Stimulated activated CD4-positive, alpha-beta T cell treated with anti-CD3 and anti-CD28 coated beads, Interleukin-1b, Interleukin-23, amount 100 ng/mL, for 1 hour (primary cell): ENCODE measurements around the gene MCRIP1.

Experiments
- DNase-seq, 2 donors: peaks; one replicate each; pipeline ENCODE4 v3.0.0-alpha.2; 2020; ENCODE audit warnings: low read depth in 2 of 2

MCRIP1 gene

DNA sequence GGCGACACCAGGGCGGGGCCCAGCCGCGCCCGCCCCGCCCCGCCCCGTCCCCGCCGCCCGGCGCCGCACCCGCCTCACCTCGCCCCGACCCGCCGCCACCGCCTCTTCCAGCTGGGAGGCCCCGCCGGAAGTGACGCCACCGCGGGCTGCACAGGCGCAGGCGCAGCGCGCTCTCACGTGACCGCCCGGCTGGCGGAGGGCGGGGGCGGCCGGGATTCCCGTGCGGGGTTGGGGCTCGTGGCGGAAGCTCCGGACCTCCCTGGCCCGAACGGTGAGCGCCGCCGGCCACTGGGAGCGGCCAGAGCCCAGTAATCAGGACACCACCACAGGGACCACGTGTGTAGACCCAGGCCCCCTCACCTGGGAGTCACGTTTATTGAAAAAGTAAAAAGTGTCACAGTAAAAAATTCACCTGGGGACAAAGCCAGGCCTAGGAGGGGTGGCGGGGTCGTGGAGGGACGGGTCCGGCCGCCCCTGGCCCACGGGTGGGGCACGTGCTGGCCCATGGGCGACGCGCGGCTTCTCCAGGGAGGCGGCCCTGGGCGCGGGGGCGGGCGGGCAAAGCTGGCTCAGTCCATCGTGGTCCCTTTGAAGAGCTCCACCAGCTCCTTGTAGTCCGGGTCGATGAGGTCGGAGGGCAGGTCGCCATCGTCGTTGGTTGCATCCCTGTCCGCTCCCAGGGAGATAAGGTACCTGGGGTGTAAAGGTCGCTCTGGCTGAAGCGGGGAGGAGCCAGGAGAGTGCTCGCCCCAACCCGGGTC, at the start of gene MCRIP1:
MCRIP1 (minus strand) TSS at position 132 of the 761 bp plus-strand sequence. CDS start 8,785 bp downstream, outside the sequence.
- peak; percentile 88 to 91 for DNase-seq

GRCh38 chr17:81879121-81879520, 46.0 kb upstream of the MCRIP1 start:
- DNase-seq, result no peak

DNA sequence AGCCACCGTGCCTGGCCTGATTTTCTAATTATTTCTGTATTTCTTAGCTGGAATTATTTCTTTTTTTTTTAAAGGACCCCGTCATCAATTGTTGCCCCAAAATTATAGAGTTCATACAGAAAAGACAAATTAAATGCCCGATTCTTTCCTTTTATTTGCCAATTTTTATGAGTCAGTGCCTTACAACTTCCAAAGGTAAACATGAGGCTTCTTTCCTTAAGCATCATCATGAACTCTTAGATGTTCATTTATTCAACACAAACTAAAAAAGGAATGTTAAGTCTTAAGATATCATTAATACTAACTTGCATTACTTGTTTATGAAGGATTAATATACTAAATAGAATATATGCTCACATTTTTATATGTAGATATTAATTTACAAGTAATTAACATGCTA, 45.2 kb upstream of the MCRIP1 start:
- DNase-seq, result no peak

GRCh38 chr17:81877569-81877968, 44.5 kb upstream of the MCRIP1 start:
- DNase-seq, result no peak

DNA sequence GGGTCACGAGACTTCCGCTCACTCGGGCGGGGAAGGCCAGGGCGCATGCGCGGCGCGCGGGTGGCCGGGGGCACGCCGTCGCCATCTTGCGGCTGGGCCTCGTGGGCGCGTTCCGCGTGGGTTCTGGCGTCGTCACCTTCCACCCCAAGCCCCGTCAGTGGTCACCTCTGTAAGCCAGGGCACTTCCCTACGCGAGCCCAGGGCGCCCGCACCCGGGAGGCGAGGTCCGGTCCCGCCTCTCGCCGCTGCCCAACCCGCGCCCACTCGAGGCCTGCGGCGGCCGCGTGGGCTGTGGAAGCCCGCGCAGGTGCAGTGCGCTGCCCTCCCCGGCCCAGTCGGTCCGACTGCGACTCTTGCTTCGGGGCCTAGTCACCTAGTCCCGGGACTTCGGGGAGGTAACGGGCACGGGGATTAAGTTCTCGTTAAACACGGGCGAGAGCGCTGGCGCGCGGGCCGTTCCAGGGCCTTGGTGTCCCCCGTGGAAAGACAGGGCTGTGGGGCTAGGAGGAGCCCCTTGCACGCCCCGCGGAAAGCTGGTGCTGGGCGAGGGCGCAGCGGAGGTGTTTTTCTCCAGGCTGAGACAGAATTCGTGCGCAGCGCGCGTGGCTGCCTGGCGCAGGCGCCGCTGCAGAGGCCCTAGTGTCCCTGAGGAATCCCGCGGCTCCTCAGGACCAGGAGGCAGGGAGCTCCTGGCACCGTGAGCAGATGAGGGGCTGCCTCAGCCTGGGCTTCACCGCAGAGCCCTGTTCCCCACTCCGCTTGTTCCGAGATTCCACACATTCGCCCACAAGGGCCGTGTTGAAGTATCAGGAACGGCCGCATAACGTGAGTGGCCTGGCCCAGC, 38.5 kb upstream of the MCRIP1 start:
- peak; percentile 88 to 95 for DNase-seq

DNA sequence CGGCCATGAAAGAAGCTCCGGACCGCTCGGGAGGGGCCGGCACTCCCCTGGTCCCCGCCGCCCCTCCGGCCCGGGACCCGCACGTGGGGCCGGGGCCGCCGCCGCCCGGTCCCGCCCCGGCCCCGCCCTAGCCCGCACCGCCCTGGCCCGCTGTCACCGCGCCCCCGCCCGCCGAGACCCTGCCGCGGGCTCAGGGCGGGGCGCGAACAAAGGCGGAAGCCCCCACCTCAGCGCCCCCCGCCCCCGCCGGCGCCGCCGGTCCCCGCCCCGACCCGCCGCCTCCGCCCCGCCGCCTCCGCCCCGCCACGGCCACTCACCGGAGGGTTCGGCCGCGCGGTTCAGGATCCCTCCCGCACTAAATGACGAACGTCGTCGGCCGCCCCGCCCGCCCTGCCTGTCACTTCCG, 37.9 kb upstream of the MCRIP1 start, which contains the start of gene ARHGDIA:
ARHGDIA (minus strand) TSS at position 357 of the 406 bp plus-strand sequence. CDS start 1,407 bp downstream, outside the sequence.
- no peak for DNase-seq

DNA sequence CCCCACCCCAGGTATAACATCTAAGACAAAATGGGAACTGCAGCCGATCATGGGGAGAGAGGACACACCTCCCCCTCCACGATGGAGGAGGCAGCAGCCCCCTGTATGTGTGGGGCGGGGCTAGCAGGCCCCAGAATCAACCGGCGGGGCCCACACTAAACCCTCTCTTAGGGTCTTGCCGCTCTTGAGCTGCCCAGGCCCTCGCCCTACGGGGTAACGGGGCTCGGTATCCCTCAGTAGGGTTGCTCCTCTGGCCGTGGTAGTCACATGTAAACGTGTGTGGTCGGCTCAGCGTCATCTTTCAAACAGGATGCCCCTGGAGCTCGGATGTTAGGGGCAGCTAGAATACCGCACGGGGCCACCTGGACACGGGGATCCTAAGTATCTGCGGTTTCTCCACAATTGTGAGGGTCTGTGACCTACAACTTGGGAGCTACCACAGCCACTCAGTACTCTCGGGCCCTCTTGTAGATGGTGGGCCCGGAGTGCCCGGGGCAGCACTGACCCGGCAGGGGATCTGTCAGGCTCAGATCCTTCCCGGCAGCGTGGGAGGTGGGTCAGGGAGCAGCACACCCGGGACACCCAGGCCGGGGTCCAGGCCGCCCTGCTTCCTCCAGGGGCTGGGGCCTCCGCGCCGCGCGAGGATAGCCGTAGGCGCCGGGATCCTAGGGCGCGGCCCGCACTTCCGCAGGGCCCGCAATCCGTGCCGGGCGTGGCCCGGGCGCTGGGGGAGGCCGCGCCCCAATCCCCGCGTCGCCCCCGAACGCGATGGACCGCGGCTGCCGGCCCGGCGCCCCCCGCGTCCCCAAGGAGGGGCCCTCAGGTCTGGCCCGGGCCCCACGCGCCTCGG, 37.3 kb upstream of the MCRIP1 start:
- no peak for DNase-seq

DNA sequence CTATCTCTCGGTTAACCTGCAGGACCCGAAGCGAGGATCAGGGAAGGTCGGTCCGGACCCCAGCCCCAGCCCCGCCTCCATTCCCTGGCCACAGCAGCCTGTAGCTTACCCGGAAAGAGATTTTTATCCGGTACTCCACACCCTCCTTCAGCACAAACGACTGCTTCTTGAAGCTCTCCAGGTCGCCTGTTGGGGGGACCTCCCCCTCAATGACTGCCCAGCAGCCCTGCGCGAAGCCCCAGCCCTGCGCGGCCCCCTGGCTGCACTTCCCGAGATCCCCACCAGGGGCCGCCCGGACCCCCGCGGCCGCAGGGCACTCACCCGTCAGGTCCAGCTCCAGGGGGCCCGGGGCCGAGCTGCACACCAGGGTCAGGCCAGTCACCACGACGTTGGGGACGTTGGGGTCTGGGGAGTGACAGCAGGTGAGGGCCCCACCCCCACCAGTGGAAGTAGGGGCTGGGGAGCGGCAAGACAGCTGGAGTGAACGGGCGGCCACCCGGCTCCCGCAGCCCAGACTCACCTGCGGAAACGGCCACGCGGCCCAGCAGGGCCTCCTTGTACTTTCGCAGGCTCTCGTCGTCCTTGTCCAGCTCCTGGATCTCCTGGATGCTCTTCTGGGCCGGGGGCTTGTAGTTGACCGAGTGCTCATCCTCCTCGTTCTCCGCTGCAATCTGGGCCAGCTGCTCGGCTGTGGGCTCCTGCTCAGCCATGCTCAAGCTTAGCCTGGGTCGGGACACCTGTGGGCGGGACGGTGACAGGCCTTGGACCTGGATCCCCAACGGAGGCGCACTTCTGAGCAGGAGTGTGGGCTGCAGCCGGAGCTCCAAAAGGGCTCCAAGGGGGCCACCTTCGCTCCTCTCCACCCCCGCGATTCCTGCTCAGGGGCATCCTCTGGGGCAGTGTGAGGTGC, 36.4 kb upstream of the MCRIP1 start:
- DNase-seq, result no peak

DNA sequence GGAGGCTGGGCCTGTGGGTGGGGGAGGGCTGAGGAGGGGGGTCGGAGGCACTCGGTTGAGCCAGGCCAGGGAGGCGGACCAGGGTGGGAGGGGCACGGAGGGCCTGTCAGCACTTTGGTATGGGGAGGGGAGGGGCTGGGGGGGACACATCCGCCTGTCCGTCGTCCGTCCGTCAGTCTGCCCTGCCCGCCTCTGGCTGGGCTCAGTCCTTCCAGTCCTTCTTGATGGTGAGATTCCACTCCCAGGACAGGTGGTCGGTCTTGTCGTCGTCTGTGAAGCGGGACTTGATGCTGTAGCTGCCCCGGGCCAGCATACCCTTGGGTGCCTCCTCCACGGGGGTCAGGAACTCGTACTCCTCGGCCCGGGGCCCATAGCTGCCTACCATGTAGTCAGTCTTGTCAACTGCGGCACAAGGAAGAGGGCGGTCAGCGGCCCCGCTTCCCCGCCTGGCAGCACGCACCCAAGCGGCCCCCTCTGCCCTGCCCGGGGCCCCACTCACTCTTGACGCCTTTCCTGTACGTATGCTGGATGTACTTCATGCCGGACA, 35.7 kb upstream of the MCRIP1 start:
- no peak for DNase-seq

DNA sequence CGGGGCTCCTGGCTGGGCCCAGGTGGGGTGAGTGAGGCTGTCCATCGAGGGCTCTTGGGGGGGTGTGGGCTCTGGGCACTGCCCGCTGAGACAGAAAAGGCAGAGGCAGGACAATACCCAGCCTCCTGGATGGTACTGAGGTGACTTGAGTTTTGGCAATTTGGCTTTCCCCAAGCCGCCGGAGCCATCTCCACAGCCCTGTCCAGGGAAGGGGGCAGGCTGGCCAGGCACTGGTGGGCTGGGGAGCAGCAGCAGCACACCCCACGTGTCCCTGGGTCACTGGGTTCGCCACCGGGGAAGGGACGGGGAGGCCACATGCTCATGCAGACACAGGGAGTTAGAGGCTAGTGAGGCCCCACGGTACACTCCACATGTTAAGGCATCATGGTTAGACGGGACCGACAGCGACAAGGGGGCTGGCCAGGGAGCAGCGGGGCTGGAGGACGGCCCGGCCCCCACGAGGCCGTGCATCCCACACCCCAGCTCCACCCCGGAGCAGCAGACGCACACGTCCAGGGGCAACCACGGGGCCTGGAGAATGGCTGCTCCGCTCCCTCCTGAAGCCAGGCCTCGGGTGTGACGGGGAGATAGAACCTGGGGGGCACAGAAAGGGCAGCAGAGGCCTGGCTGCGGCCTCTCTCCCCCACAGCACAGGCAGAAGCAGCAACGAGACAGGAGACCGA, 35.0 kb upstream of the MCRIP1 start:
- DNase-seq, result no peak

DNA sequence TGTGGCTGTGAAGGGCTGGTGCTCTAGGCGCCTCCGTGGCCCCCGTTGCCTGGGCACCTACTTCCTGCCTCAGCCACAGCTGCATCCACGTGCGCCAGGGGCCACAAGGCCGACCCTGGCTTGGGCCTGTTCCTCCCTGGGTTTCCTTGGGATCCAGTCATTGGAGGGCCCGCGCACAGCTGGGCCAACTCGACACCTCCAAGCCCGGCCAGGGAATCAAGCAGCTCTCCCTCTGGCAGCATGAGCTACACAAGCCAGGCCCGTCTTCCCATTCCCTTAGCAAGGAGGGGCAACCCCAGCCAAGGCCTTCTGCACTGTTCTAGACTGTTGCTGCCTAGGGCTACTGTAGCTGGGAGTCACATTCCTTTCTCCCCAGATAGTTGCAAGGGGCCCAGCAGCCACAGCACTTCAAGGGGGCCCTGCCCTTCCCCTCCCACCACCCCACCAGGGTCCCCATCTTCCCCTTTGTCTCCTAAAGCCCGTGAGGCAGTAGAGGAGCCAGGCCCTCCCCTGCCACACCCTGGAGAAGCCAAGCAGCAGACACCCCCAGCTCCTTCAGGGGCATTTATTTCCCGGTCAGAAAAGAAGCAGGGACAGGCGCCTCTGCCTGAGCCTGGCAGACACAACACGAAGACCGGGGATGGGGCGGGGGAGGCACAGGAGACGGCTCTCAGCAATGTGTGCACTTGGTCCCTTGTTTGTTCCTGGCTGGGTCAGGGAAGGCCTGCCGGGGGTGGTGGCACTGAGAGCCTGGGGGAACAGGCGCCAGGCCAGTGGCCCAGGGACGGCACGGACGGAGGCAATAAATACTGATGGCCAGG, 34.3 kb upstream of the MCRIP1 start:
- no peak for DNase-seq

DNA sequence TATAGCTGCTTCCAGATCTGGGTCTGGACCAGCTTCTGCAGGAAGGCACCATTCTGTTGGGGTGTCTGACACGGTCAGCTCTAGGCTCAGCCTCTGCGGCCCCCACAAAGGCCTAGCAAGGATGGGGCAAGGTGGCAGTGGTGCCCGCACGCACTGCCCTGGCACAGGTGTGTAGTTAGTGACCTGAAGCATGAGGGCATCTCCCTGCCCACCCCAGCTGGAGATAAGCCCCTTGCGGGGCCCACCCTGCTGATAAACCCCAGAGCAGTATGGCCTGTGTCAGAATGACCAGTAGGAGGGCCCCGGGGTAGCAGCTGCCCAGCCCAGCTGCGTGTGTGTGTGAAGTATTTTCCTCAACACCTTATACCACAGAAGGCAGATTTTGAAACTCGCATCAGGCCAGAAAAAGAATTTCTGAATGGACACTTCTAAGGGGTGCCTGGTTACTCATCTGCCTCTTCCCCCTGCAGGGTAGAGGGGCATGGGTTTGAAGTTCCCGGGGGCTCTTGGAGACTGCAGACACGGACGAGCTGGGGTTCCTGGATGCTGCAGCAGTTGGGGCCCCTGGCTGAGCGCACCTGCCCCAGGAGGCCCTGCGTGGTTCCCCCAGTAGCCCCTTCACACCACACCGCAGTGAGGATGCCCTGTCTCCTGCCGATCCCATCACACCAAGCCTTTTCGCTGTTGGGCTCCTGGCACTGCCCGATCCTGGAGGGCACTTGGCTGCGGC, 33.5 kb upstream of the MCRIP1 start:
- DNase-seq, result no peak

DNA sequence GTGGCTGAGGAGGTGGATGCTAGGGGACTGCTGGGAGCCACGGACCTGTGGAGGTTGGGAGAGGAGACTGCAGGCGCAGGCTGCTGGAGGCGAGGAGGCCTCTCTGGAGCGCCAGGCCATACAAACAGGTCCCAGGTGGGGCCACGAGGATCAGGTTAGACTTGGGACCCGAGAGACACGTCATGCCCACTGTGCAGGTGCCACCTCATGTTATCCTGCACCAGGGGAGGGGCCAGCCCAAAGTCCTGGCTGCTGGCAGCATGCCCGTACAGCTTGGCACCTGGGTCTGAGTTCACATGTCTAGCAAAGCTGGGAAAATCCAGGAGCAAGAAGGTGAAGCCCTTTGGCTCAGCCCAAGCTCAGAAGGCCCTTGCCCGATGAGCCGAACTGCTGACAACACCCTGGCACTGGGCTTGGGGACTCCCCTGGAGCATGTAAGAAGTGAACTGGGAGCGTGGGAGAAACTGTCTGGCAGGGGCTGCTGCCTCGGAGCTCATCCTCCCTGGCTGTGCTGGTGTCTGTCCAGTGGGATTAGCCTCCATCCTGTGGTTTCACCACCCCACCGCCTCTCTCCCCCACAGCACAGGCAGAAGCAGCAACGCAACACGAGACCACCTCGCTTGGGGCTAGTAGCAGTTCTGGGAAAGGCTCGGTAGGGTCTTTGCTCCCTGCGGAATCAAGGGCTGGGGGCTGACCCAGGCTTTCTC, 32.8 kb upstream of the MCRIP1 start:
- DNase-seq, result no peak

DNA sequence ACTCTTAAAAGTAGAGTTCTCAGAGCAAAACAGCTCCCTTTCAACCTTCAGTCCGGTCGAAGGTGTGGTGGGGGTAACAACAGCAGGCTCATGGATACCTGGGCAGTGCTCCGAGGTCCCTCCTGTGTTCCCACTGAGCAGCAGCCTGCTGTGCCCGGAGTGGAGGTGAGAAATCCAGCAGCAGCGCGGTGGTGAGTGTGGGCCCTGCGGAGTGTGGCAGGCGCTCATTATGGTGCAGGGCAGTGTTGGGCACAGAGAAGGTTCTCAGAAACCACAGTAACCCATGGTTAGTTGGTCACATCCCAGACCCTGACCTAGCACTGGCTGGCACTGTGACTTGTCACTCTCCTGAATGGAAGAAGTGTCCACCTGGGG, 32.3 kb upstream of the MCRIP1 start:
- no peak for DNase-seq

DNA sequence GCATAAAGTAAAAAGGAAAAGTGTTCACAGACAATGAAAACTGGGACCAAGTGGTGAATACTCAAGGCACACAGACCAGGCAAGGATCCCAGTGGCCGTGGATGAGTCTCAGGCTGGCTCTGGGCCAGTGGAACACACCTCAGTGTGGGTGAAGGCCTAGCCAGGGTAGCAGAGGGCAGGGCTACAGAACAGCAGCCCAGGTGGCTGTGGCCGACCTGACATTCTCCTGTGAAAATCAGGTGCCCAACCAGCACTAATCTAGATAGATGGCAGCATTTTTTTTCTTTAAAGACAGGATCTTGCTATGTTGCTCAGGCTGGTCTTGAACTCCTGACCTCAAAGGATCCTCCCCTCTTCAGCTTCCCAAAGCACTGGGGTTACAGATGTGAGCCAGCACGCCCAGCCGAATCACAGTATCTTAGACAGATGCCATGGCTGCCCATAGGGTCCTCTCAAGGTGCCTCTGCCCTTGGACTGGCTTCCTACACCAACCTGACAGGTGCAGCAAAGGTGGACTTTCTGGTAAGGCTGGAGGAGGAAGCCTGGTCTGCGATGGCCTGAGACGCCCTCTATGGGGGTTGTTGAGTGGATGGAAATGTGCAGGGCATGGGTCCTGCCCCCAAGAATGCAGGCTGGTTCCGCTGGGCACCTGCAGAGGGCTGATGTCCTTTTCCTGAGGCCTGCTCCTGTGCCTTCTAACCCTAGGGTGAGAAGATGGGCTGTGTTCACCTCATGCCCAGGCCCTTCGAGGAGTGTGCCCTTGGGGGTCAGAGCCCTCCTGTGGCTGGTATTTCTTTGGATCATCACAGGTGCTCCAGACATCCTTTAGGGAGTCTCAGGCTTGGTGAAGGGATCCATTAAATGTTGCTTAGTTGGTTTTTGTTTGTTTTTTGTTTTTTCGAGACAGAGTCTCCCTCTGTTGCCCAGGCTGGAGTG, 31.0 kb upstream of the MCRIP1 start:
- no peak for DNase-seq

DNA sequence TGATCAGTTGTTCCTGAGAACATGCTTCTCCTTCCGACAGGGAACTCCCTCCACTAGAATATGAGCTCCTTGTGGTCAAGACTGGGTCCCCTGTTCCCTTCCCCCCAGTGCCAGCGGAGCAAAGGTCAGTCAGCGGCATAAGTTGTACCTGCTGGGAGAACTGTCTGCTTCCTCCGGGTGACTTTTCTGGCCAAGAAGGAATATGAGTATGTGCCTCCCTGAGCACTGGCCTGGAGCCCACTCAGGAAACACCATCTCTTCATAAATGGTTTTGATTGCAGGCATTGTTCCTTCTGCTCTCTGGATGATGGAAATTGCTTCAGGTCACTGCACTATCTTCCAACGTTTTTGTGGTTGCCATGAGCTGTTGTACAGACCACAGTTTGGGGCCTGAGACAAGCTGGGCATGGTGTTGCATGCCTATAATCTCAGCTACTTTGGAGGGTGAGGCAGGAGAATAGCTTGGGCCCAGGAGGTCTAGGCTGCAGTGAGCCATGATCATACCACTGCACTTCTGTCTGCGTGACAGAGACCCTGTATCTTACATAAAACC, 30.1 kb upstream of the MCRIP1 start:
- DNase-seq, result no peak
